HG03378 (cell line): ENCODE results near the gene CNPY1.

ENCODE experiments used
- ATAC-seq: cut with Tn5 transposase; IDR thresholded peaks from one replicate; pipeline ENCODE4 v1.9.1; 2021; ENCODE audit warnings: mild to moderate bottlenecking, moderate library complexity; ENCODE audit not compliant: unreplicated experiment

CNPY1 gene

GRCh38 chr7:155457544-155458110 lies 88.7 kb downstream of the CNPY1 start:
- no peak for ATAC-seq

DNA sequence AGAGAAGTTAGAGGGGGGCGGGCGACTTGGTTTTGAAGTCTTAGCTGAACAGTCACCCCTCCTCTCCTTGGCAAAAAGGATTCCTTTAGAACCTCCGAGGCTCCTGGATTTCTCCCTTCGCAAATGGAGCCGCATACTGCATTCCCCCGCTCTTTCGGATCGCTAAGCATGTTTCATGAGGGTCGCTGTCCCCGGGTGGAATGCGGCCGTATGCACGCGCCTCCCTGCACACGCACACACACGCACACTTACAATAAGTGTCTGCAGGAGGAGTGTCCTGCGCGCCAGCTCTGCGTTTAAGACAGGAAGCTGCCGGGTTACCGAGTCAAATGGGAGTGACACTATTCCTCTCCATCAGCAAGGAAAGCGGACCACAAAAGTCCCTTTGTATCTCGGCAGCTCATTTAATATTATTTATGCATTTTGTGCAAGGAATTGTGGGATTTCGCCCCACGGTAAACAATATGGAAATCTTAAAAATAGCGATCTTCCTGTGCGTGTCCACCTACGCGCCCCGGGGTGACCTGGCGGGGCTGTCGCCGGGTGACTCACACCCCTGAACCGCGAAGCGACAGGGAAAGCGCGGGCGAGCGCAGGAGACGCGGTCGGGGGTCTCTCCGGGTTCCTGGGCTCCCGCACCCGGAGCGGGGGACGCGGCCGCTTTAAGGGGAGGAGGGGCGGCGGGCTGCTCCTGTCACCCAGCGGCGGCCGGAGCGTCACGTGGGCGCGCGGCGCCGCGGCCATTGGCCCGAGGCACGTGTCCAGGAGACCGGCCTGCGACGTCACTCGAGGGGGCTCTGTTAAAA lies 89.4 kb downstream of the CNPY1 start:
- ATAC-seq = no peak

- no peak for ATAC-seq
These were observed 90.3 kb downstream of the CNPY1 start for GRCh38 chr7:155455776-155456737.

GRCh38 chr7:155455132-155455693 lies 91.1 kb downstream of the CNPY1 start:
- no peak for ATAC-seq

GRCh38 chr7:155454183-155455112 lies 91.9 kb downstream of the CNPY1 start:
- ATAC-seq = no peak

GRCh38 chr7:155453296-155454182 lies 92.8 kb downstream of the CNPY1 start:
- no peak for ATAC-seq

- no peak for ATAC-seq
These were observed 93.7 kb downstream of the CNPY1 start for GRCh38 chr7:155452505-155453295.

DNA sequence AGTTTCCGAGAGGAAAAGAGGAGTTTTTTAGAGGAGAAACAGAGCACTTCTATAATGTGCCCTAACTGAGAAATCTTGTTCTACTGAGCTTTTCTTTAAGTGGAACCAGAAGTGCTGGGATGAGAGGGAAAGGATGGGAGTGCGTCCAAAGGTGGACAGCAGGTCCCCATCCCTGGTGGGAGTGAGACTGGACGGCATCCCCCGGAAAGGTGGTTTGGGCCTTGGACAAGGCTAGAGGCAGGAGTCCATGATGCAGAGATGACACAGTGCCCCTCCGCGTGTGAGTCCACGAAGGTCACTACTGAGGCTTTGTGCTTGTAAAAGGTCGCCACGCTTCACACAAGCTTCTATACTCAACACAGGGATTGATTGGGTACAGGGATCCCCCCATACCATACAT lies 94.5 kb downstream of the CNPY1 start:
- no peak for ATAC-seq
